ENCODE results near the gene NT5E.

DNA sequence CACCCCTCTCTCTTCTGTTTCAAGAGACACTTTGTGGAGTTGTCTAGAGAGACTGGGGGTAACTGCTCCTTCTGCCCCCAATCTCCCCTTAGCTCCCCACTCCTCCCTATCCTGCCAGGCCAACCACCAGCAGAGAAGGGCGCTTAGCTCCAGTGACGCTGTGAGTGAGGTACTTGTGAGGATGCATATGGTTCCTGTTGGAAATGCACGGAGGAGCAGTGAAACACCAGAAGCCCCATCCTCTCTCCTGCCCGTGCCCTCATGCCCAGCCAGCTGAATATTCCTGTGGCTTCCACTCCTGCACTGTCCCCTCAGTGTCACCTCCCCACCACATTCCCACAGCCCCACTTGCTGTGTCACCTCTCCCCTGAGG is 11.9 kb downstream of the NT5E start:
- no peak for TF ChIP-seq ZFP37 (tag by site-specific recombination; IDR thresholded peaks at IDR 0.05)
- TF ChIP-seq ZNF211 (tag by site-specific recombination; IDR thresholded peaks at IDR 0.05; ENCODE audit: low read depth) = no peak
